ENCODE results near the gene SLC26A3. TPM values are rescaled to one million over a fixed set of nuclear protein-coding genes. Genes with fewer than 3 reads are reported as not detected.

The SLC26A3 gene
- total RNA-seq, 1 donor from 2014 or later: not detected

DNA sequence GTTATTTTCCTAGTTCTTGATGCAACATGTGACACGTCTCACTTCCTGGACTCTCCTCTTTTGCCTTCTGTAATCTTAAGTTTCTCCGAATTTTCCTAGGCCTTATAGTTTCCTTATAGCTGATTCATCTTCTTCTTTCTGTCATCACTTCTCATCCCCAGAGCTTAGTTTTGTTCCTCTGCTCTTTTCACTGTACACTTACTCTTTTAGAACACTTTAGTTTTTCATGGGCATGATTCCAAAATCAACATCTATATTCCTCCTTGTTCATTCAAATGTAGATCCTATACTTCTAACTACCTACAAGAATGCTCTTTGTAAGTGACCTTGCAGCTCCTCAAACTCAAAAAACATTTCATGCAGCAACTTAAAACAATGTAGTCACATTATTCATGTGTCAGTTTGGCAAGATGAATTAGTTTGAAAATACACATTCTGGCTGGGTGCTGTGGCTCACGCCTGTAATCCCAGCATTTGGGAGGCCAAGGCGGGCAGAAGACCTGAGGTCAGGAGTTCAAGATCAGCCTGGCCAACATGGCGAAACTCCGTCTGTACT lies 13.1 kb upstream of the SLC26A3 start:
- Mint-ChIP-seq H3K4me3 (no peak overlapping the region), H3K27ac (no peak overlapping the region), H3K9me3 (no peaks in the 10 kb centered on the region), H3K4me1 (no peaks in the 10 kb centered on the region), H3K27me3 (ENCODE audit: insufficient read depth, low read depth) (no peaks in the 10 kb centered on the region), H3K36me3 (no peaks in the 10 kb centered on the region)
- H3F3A ChIP-seq (ENCODE audit: low read depth): no peaks in the 10 kb centered on the region
- no peaks in the 10 kb centered on the region for H3K9me3 ChIP-seq (ENCODE audit: low read depth)
- no peak overlapping the region for H3K9ac ChIP-seq
- no peaks in the 10 kb centered on the region for H3K79me2 ChIP-seq (ENCODE audit: low read depth)
- H3K4me1 ChIP-seq: no peaks in the 10 kb centered on the region
- TF ChIP-seq, protein P1, sequence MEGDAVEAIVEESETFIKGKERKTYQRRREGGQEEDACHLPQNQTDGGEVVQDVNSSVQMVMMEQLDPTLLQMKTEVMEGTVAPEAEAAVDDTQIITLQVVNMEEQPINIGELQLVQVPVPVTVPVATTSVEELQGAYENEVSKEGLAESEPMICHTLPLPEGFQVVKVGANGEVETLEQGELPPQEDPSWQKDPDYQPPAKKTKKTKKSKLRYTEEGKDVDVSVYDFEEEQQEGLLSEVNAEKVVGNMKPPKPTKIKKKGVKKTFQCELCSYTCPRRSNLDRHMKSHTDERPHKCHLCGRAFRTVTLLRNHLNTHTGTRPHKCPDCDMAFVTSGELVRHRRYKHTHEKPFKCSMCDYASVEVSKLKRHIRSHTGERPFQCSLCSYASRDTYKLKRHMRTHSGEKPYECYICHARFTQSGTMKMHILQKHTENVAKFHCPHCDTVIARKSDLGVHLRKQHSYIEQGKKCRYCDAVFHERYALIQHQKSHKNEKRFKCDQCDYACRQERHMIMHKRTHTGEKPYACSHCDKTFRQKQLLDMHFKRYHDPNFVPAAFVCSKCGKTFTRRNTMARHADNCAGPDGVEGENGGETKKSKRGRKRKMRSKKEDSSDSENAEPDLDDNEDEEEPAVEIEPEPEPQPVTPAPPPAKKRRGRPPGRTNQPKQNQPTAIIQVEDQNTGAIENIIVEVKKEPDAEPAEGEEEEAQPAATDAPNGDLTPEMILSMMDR (IDR thresholded peaks at IDR 0.05): no peak
- TF ChIP-seq EZH2 (IDR thresholded peaks at IDR 0.05) (no peak), EZH2phosphoT487 (IDR thresholded peaks at IDR 0.05) (no peak)
- no peak overlapping the region for H3K27ac ChIP-seq
- no peak overlapping the region for H3K4me3 ChIP-seq
- H3K27me3 ChIP-seq: no peaks in the 10 kb centered on the region
- no peak overlapping the region for H3K4me2 ChIP-seq
- H3K36me3 ChIP-seq: no peaks in the 10 kb centered on the region
- DNase-seq (ENCODE audit: low spot score): no peak
- no peak overlapping the region for H2AFZ ChIP-seq (replicated peaks)
- H4K20me1 ChIP-seq (ENCODE audit: low read depth): no peaks in the 10 kb centered on the region

DNA sequence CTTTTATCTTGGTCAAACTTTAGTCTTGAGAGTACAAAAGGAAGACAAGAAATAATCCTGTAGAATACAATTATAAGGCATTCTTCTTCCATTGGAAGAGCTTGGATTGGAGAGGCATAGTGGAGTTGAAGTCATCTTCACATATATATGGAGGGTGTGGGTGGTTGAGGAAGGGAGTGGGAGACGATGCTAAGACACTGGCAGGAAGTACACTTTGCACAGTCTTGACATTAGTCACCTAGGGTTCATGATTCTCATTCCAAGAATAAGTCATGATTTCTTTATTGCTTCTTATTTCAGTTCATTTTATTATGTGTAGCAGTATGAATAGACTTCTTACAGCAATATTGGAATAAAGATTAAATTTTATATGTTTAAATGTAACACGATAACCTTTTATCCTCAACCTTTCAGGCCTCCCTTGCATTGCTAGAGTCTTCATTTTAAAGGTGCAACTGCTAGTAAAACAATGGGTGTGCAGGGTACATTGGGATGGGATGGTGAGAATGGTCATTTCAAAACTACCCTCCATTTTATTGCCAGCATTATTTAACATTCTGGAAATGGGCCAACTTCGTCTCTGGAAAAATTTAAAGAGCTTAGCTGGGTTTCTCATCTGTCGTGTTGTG lies 12.3 kb upstream of the SLC26A3 start:
- Mint-ChIP-seq H3K9me3 (no peaks in the 10 kb centered on the region), H3K27ac (no peak overlapping the region), H3K4me3 (no peak overlapping the region), H3K36me3 (no peaks in the 10 kb centered on the region), H3K27me3 (ENCODE audit: insufficient read depth, low read depth) (no peaks in the 10 kb centered on the region), H3K4me1 (no peaks in the 10 kb centered on the region)
- H3K9me3 ChIP-seq (ENCODE audit: low read depth): no peaks in the 10 kb centered on the region
- no peak overlapping the region for H3K9ac ChIP-seq
- no peak for DNase-seq (ENCODE audit: low spot score)
- no peak for TF ChIP-seq EZH2 (IDR thresholded peaks at IDR 0.05)
- TF ChIP-seq EZH2phosphoT487 (IDR thresholded peaks at IDR 0.05): no peak
- TF ChIP-seq, protein P1 (IDR thresholded peaks at IDR 0.05): no peak
- H3K27ac ChIP-seq: no peak overlapping the region
- no peaks in the 10 kb centered on the region for H3F3A ChIP-seq (ENCODE audit: low read depth)
- H3K4me3 ChIP-seq: no peak overlapping the region
- H2AFZ ChIP-seq (replicated peaks): no peak overlapping the region
- H3K36me3 ChIP-seq: no peaks in the 10 kb centered on the region
- H3K4me1 ChIP-seq: no peaks in the 10 kb centered on the region
- no peaks in the 10 kb centered on the region for H4K20me1 ChIP-seq (ENCODE audit: low read depth)
- H3K4me2 ChIP-seq: no peak overlapping the region
- H3K79me2 ChIP-seq (ENCODE audit: low read depth): no peaks in the 10 kb centered on the region
- H3K27me3 ChIP-seq: no peaks in the 10 kb centered on the region

DNA sequence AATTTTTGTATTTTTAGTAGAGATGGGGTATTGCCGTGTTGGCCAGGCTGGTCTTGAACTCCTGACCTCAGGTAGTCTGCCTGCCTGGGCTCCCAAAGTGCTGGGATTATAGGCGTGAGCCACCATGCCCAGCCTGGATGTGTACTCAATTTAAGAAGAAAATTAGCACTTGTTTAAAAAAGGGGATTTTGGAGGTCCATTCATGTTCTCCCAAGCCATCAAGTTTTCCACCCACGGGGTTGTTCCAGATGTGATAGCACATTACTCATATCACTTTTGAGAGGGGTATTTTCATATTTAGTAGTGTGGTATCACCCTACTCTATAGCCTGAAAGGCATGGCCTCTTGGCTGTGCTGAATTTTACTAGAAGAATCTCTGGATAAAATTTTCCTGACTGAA lies 10.5 kb upstream of the SLC26A3 start:
- Histone ChIP-seq H3K27me3 (no peaks in the 10 kb centered on the region), H3F3A (ENCODE audit: low read depth) (no peaks in the 10 kb centered on the region), H3K27ac (no peak overlapping the region), H3K9ac (no peak overlapping the region), H2AFZ (replicated peaks) (no peak overlapping the region), H4K20me1 (ENCODE audit: low read depth) (no peaks in the 10 kb centered on the region), H3K9me3 (ENCODE audit: low read depth) (no peaks in the 10 kb centered on the region), H3K79me2 (ENCODE audit: low read depth) (no peaks in the 10 kb centered on the region), H3K4me3 (no peak overlapping the region), H3K4me2 (no peak overlapping the region), H3K36me3 (no peaks in the 10 kb centered on the region), H3K4me1 (no peaks in the 10 kb centered on the region)
- no peaks in the 10 kb centered on the region for H3K4me1 Mint-ChIP-seq
- no peaks in the 10 kb centered on the region for H3K36me3 Mint-ChIP-seq
- H3K27me3 Mint-ChIP-seq (ENCODE audit: insufficient read depth, low read depth): no peaks in the 10 kb centered on the region
- H3K27ac Mint-ChIP-seq: no peak overlapping the region
- TF ChIP-seq EZH2 (IDR thresholded peaks at IDR 0.05): no peak
- no peak for TF ChIP-seq EZH2phosphoT487 (IDR thresholded peaks at IDR 0.05)
- TF ChIP-seq, protein P1 (IDR thresholded peaks at IDR 0.05): no peak
- DNase-seq (ENCODE audit: low spot score): no peak
- no peaks in the 10 kb centered on the region for H3K9me3 Mint-ChIP-seq
- H3K4me3 Mint-ChIP-seq: no peak overlapping the region
